Activated CD8-positive, alpha-beta memory T cell treated with anti-CD3 and anti-CD28 coated beads, Interleukin-2, amount 50 U/mL, for 4 hours (primary cell): ENCODE results near the gene RELA.
"Not testable (repeated sequence)": the region's sequence is repeated elsewhere in the genome, so short reads cannot be mapped to it uniquely, and the experiment has no call there.

Experiments used
- DNase-seq: peaks from one replicate; pipeline ENCODE4 v3.0.0-alpha.2; 2020

The RELA gene

DNA sequence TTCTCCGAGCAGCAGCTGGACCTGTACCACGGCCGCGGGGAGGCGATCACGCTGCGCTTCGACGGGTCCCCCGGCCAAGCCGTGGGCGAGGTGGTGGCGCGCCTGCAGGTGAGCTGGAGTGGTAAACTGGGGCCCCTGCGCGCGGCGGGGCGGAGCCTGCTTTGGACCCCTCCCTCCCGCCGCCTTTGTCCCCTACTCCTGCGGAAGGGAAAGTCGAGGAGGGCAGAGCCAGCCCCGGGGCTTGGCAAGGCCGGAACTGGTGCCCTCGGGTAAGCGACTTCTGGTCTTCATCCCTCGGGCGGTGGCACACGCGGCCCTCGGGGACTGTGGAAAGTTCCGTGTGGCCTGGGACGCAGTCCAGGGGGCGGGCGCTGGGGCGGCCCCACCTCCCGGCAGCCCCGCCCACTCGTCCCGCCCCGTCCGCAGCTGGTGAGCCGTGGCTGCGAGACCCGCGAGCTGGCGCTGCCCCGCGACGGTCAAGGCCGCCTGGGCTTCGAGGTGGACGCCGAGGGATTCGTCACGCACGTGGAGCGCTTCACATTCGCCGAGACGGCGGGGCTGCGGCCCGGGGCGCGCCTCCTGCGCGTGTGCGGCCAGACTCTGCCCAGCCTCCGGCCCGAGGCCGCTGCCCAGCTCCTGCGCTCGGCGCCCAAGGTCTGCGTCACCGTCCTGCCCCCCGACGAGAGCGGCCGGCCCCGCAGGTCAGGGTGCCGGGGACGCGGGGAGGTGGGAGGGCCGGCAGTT lies 15.6 kb downstream of the RELA start:
- DNase-seq, result no peak

DNA sequence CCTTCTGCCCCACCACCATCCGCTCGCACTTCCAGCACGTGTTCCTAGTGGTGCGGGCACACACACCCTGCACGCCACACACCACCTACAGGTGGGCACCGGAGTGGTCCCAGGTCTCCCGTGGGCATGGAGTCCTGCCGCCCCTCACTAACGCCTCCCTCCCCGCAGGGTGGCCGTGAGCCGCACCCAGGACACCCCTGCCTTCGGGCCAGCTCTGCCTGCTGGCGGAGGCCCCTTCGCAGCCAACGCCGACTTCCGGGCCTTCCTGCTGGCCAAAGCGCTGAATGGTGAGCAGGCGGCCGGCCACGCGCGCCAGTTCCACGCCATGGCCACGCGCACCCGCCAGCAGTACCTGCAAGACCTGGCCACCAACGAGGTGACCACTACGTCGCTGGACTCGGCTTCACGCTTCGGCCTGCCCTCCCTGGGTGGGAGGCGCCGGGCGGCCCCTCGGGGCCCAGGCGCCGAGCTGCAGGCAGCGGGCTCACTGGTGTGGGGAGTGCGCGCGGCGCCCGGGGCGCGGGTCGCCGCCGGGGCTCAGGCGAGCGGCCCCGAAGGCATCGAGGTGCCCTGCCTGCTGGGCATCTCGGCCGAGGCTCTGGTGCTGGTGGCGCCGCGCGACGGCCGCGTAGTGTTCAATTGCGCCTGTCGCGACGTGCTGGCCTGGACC lies 16.3 kb downstream of the RELA start:
- no peak for DNase-seq

DNA sequence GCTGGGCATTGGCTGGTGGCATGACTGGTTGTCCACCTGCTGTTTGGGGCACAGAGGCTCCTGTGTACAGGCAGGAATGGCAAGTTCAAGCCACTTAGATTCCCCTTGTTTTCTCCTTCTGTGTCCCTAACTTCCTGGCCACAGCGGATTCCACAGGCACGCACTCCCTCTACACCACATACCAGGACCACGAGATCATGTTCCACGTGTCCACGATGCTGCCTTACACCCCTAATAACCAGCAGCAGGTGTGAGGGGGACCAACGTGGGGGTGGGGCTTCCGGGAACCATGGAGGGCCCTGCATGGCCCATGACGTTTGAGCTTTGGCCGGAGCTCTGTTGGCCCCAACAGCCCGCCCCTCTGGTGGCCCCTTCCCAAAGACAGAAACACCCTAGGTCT lies 17.0 kb downstream of the RELA start:
- DNase-seq, result no peak

DNA sequence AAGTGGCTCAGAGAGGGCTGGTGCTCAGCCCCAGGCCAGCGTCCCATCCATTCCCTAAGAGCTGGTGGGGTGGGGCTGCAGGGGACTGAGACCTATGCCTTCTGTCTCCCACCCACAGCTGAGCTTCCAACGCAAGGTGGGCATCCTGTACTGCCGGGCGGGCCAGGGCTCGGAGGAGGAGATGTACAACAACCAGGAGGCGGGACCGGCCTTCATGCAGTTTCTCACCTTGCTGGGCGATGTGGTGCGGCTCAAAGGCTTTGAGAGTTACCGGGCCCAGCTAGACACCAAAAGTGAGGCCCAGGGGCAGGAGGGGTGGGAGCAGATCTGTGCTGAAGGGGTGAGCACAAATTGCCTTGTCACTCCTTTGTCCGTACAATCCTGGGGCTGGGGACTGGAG lies 17.9 kb downstream of the RELA start:
- DNase-seq, result no peak

DNA sequence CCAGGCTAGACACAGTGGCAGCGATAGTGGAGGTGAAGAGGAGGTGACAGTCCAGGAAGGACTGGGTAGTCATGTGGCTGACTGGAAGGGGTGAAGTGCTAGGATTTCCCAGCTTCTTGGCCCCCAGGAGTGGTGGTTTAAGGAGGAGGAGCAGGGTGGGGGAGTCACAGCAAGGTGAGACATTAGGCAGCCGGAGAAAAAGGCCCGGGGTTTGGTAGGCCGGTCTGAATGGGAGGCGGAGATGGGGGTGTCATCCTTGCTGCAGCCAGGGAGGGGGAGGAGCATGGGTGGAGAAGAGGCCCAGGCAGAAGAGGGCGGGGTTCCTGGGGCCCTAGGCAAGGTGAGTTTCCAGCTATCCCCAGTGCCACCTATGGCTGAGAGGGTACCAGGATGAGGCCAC lies 18.7 kb downstream of the RELA start:
- no peak for DNase-seq

DNA sequence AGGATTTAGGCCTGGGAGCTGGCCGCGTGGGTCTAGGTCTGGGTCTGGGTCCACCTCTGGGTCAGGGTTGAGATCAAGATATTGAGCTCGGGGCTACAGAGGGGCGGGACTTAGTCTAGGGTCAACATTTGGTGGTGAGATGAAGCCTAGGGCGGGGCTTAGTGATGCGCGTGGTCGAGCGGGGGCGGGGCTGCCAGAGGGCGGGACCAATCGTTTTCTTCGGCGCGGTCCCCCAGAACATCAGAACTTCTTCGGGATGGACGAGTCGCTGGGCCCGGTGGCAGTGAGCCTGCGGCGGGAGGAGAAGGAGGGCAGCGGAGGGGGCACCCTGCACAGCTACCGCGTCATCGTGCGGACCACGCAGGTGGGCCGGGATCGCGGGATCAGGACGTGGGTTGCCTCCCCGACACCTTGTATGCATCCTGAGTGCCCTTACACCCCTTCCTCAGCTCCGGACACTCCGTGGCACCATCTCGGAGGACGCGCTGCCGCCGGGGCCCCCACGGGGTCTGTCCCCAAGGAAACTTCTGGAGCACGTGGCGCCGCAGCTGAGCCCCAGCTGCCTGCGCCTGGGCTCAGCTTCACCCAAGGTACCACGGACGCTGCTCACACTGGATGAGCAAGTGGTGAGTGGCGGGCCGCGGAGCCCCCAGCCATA lies 20.6 kb downstream of the RELA start:
- DNase-seq, result no peak

DNA sequence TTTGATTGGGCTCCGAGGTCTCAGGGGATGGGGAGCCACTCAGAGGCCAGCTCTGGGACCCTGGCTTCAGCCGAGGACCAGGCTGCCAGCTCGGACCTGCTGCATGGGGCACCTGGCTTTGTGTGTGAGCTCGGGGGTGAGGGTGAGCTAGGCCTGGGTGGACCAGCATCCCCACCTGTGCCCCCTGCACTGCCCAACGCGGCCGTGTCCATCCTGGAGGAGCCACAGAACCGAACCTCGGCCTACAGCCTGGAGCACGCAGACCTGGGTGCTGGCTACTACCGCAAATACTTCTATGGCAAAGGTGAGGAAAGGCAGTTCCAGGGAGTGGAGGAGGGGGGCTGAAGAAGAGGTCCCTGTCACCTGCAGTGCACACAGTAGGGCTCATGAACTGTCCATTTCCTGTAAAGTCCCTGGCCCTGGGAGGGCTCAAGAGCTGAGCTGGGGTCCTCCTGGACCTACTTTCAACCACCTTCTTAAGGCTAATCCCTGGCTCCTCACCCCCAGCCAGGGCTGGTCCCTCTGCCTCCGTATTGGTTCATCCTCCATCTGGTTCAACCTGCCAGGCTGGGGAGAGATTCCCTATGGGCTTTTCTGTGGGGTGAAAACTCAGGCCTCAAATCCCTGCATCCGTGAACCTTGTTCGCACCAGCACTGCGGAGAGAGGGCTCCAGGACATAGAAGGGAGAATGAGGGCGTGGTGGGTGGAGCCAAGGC lies 21.3 kb downstream of the RELA start:
- DNase-seq, result no peak

DNA sequence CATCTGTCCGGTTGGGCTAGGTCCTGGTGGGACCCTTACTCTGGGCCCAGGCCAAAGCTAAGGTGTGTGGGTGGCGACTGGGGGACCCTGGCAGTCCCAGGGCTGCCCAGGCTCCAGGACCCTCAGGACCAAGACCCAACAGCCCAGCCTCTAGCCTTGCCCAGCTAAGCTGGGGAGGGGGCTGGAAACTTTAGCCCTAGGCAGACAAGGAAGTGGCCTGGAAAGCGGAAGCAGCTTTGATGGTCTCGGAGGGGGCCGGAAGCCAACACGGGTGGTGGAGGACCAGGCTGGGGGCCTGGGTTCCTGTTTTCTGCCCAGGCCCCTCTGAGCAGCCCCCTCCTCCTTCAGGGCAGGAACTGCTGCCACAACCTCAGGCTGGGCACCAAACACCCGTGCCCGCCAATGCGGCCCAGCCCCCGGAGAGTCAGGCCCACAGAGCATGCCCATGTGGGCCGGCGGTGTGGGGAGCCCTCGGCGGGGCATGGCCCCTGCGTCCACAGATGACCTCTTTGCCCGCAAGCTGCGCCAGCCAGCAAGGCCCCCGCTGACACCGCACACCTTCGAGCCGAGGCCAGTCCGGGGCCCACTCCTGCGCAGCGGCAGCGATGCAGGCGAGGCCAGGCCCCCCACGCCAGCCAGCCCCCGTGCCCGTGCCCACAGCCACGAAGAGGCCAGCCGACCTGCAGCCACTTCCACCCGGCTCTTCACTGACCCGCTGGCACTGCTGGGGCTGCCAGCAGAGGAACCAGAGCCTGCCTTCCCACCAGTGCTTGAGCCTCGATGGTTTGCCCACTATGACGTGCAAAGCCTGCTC lies 22.0 kb downstream of the RELA start:
- DNase-seq, result no peak

DNA sequence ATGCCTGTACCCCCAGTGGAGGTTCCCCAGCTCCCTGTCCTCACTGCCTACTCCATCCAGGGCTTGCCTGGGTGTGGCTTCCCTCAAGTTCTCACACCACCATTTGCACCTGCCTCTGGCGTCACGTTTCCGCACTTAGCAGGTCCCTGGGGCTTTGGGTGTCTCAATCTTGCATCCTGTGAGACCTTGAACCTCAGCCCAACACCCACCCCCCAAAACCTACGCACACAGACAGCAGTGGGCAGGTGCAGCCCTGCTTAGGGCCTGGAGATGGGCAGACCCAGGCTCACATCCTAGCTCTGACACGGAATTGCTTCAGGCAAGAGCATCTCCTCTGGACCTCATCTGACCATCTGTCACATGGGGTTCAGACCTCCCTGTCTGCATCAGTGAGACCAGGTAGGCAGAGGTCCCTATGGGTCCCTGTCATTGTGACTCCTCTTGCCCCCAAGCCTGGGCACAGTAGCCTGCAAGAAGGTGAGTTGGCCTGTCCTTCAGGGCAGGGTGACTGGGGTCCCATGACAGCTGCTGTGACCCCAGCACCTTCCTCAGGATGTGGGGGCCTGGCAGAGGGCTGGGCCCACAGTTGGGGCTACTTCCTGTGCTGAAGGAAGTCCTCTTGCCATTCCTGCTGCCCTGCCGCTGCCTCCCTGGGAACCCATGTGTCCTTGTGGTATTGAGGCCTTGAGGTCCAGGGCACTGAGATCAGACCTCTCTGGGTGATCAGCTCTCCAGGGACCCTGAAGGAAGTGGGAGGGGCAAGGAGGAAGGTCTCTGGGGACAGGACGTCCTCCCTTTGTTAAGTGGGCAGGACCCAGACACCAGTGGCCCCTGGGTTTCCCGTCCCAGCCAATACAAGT lies 22.9 kb downstream of the RELA start:
- DNase-seq, result peak; percentile 61

DNA sequence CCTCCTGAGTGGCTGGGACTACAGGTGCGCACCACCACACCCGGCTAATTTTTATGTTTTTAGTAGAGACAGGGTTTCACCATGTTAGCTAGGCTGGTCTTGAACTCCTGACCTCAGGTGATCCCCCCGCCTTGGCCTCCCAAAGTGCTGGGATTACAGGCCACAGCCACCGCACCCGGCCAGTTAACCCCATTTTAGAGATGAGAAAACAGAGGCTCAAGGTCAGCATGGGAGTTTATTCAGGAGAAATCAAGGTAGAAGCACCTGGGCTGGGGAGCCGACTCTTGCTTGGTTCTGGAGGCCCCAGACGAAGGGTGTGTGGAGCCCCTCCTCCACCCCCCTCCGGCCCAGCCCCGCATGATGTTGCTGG lies 23.5 kb downstream of the RELA start:
- DNase-seq, result not testable (repeated sequence)

DNA sequence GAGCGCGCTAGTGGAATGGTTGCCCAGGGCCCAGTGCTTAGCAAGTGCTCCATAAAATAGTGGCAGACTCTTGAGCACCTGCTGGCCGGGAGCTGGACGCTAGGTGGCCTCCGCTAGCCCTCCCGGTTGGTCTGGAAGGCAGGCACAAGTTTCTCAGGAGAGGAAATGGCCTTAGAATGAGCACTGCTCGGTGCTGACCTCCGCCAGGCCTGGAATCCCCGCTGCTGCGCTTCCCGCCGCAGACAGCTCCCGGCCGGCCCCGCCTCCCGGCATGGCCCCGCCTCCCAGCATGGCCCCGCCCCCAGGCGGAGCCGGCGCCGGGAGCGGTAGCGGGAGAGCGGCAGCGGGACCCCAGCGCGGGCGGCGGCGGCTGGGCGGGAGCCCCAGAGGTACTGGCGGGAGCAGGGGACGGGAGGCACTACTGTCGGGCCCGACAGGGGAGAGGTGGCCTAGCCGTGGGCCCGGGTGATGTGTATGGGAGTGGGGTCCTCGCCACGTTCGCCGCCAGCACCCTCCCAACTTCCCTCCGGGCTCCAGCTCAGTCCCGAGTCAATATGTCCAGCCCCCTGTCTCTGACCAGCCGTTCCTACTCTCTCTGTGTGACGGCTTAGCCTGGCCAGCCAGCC lies 24.8 kb downstream of the RELA start, which contains the start of gene SIPA1:
TSS of gene SIPA1 (plus strand) at position 308 of the 626 bp plus-strand sequence. CDS start 2,821 bp downstream, outside the sequence.
- DNase-seq, result peak; percentile 75

DNA sequence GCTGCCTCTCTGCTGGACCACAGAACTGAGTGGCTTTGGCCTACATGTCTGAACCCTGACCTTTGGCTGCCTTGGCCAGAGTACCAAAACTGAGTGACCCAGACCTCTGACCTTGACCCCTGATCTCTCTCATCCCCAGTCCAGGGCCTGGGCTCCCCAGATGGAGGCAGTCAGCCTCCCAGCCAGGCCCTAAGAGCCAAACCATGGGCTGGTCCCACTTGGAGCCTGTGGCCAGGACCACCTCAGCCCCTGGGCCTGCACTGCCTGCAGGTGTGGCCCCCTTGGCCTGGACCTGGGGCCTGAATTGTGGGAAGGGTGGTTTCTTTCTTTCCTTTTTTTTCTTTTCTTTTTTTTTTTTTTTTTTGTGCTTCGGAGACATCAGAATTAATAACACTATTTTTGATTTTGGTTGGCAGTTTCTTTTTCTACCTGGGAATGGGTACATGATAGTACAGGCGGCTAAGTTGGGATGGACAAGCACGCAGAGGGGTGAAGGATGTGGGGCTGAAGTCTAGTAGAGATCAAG lies 25.6 kb downstream of the RELA start:
- no peak for DNase-seq

DNA sequence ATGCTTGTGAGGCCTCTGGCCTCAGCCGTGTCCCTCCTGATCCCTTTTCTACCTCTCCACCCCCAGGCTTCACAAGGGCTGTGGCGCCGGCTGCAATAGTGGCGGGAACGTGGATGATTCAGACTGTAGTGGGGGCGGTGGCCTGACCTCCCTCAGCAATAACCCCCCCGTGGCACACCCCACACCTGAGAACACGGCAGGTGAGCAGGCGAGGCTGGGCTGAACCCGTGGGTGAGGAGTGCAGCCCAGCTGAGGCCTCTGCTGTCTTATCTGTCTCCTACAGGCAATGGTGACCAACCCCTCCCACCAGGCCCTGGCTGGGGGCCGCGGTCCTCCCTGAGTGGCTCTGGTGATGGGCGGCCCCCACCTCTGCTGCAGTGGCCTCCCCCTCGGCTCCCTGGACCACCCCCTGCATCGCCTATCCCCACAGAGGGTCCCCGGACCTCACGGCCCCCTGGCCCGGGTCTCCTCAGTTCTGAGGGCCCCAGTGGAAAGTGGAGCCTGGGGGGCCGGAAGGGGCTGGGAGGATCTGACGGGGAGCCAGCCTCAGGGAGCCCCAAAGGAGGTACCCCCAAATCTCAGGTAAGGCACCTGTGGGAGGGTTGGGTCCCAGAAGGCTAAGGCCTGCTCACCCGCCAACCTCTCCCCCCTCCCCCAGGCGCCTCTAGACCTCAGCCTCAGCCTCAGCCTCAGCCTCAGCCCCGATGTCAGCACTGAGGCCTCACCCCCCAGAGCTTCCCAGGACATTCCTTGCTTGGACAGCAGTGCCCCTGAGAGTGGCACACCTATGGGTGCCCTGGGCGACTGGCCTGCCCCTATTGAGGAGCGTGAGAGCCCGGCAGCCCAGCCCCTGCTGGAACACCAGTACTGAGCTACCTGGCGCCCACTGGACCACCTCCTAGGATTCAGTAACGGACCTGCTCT lies 26.3 kb downstream of the RELA start:
- no peak for DNase-seq

DNA sequence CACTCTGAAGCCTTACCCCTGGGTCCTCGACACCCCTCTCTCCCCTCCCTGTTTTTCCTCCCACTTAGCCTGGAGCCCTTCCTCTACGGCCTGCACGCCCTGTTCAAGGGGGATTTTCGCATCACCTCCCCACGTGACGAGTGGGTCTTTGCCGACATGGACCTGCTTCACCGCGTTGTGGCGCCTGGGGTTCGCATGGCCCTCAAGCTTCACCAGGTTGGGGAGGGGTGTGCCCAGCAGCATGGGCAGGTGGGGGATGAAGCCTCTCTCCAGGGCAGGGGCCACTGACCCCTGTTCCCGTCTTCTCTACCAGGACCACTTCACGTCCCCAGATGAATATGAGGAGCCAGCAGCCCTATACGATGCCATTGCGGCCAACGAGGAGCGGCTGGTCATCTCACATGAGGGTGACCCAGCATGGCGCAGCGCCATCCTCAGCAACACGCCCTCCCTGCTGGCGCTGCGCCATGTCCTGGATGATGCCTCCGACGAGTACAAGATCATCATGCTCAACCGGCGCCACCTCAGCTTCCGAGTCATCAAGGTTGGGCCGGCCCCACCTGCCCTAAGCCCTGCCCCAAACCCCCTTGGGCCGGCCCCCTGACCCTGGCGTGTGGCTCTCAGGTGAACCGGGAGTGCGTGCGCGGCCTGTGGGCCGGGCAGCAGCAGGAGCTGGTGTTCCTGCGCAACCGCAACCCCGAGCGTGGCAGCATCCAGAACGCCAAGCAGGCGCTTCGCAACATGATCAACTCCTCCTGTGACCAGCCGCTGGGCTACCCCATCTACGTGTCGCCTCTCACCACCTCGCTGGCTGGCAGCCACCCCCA lies 27.6 kb downstream of the RELA start:
- DNase-seq, result no peak

DNA sequence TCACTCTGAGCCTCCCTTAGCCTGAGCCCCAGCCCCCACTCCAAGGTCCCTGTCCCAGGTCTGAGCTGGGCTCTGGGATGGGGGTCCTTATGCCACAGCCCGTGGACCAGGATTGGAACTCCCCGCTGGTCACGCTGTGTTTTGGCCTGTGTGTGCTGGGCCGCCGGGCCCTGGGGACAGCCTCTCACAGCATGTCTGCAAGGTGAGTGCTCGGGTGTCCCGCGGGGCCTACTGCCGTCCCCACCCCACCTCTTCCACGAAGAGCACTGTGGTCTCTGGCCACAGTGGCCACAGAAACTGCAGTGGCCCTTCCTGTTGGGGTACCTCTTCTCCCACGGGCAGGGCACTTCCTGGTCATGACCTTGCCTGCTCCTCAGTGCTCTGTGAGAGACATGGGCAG lies 28.3 kb downstream of the RELA start:
- DNase-seq, result no peak

DNA sequence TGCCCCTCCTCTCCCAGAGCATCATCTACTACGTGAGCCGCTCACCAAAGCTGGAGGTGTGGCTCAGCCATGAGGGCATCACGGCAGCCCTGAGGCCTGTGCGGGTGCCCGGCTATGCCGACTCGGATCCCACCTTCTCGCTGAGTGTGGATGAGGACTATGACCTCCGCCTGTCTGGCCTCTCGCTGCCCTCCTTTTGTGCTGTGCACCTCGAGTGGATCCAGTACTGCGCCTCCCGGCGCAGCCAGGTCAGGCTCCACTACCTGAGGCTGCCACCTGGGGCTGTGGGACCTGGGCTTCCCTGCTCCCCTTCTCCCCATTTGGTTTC lies 28.6 kb downstream of the RELA start:
- DNase-seq, result no peak

DNA sequence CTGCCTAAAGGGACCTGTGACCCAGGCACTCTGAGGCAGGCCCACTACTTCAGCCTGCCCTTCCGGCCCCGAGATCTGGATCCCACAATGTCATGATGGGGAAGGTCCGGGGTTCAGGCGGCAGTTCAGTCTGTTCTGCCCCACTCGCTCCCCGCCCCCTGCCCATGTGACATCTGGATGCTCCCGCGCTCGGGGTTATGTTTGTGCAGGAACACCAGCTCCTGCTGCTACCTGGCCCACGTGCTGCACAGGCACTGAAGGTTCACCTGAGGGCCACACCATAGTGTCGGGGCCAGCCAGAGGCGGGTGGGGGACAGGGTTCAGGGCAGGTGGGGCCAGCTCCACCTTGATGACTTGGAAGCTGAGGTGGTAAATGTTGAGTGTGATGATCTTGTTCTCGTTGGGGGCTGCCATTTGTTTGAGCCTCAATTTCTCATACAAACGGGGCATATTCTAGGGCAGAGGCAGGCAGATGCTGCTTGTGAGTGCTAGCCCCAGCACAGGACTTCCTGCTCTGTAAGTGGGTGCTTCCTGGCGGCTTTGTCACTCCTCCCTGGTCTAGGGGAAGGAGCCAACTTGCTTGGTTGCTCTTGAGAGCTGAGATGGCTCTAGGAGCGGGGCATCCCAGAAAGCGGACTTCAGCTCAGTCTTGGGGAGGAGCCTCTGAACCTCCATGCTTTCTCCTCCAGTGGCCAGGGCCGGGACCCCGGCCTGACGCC lies 29.2 kb downstream of the RELA start:
- no peak for DNase-seq

DNA sequence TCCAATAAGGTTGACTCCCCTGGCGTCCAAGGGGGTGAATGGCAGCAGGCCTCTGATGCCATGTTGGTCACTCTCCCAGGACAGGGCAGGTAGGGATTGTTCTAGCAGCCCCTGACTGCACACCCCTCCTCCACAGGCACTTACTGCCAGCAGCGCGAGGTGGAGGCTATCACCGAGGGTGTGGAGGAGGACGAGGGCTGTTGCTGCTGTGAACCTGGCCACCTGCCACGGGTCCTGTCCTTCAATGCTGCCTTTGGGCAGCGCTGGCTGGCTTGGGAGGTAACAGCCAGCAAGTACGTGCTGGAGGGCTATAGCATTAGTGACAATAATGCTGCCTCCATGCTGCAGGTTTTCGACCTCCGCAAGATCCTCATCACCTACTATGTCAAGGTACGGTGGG lies 32.5 kb downstream of the RELA start:
- DNase-seq, result no peak
